Astrocyte of the cerebellum (primary cell): Measurements from ENCODE around the gene RPS27L.

Experiments
- DNase-seq: peaks from one replicate; pipeline ENCODE4 v3.0.0-alpha.2; 2011; ENCODE audit warnings: low read depth
- H3K4me3 ChIP-seq: 2 replicates; pipeline ENCODE4 v1.5.1; 2011; ENCODE audit warnings: mild to moderate bottlenecking, low read depth, low read length, moderate library complexity
- CTCF ChIP-seq: IDR thresholded peaks from 2 replicates; pipeline ENCODE4 v1.5.1; 2012; ENCODE audit warnings: low read length, low read depth, moderate library complexity, mild to moderate bottlenecking; ENCODE audit errors: missing control alignments
- in situ Hi-C: cut with HindIII; loops from 2 replicates; pipeline ENCODE4 v1.10.0; 2017; ENCODE audit warnings: low sequenced_read_pairs

The RPS27L gene

GRCh38 chr15:63157118-63157843, at the start of gene RPS27L:
Gene RPS27L, minus strand, starts transcription at chr15:63157477. Its CDS starts 72 bp downstream, at chr15:63157405.
- in situ Hi-C loops, result no loop called here
- peak; percentile 81 for DNase-seq
- no peak for TF ChIP-seq CTCF
- H3K4me3 ChIP-seq, result peak within 1 kb of the TSS; percentile 94

- TF ChIP-seq CTCF, result no peak
- in situ Hi-C loops, result no loop called here
- DNase-seq, result no peak
- no peak overlapping the region for H3K4me3 ChIP-seq
Measured at GRCh38 chr15:63206079-63206478, 48.8 kb upstream of the RPS27L start.

GRCh38 chr15:63203451-63204090, 46.3 kb upstream of the RPS27L start:
- DNase-seq, result no peak
- in situ Hi-C loops, result no loop called here

GRCh38 chr15:63202861-63203260, 45.6 kb upstream of the RPS27L start:
- no peak overlapping the region for H3K4me3 ChIP-seq
- in situ Hi-C loops, result no loop called here
- TF ChIP-seq CTCF, result no peak
- DNase-seq, result no peak

More at GRCh38 chr15:63203451-63204090, 46.3 kb upstream of the RPS27L start:
- no peak for TF ChIP-seq CTCF
- H3K4me3 ChIP-seq, result no peak overlapping the region

- in situ Hi-C loops, result no loop called here
- no peak for TF ChIP-seq CTCF
- no peak overlapping the region for H3K4me3 ChIP-seq
- DNase-seq, result no peak
Measured at GRCh38 chr15:63200464-63201249, 43.4 kb upstream of the RPS27L start.
